HG03432 (cell line): Measurements from ENCODE around the gene NR3C1.

Experiments
- ATAC-seq: cut with Tn5 transposase; IDR thresholded peaks from one replicate; pipeline ENCODE4 v1.9.1; 2021; ENCODE audit warnings: mild to moderate bottlenecking, moderate library complexity; ENCODE audit not compliant: unreplicated experiment

Gene NR3C1

DNA sequence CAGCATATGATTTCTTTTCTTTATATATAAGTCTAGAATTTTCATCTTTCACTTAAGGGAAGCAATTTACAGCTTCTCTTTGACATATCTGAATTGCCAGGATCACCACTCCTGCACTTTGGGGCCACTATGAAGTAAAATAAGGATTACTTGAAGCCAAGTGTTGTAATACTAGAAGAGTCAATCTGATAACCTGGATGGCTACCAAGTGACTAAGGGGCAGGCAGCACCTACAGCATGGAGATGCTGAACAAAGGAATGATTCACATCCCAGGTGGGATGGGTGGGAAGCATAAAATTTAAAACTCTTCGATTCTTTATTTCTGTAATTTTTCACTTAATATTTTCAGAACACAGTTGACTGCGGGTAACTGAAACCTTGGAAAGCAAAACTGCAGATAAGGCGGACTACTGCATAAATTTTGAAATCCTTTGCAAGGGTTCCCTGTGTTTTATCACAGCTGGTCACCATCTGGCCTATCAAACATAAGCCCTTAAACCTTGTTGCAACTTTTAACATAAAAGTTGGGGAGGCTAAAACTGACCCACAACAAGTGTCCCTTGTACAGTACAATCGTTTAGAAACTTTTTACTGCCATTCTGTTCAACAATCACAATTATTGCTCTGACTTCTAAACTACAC is 31.2 kb downstream of the NR3C1 start:
- ATAC-seq: no peak

DNA sequence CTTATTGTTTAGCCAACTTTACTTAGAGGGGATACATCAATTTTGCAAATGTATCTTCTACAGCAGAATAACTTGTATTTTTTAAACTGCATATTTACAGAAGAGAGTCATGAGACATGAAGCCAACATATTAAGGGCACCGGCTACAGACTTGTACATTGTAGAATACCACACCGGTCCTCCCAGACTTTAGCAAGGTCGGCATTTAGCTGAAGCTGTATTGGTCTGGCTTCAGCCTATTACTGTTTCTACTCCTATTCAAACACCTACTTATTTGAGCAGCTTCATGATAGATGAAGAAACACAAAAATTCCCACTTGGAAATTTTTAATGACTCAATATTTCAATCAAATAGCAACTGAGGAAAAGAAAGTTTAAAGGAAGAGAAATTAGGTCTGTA is 33.0 kb downstream of the NR3C1 start:
- ATAC-seq: no peak

DNA sequence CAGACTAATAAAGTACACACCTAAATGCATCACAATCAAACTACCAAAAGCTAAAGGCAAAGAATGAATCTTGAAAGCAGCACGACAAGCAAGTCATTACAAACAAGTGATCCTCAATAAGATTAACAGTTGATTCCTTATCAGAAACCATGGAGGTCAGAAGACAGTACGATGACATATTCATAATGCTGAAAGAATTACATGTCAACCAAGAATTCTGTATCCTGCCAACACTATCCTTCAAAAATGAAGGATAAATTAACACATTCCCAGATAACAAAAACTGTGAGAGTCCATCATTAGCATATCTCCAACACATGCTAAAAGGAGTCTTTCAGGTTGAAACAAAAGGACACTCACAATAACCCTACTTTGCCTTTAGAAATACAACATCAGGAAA is 39.4 kb downstream of the NR3C1 start:
- ATAC-seq: no peak

DNA sequence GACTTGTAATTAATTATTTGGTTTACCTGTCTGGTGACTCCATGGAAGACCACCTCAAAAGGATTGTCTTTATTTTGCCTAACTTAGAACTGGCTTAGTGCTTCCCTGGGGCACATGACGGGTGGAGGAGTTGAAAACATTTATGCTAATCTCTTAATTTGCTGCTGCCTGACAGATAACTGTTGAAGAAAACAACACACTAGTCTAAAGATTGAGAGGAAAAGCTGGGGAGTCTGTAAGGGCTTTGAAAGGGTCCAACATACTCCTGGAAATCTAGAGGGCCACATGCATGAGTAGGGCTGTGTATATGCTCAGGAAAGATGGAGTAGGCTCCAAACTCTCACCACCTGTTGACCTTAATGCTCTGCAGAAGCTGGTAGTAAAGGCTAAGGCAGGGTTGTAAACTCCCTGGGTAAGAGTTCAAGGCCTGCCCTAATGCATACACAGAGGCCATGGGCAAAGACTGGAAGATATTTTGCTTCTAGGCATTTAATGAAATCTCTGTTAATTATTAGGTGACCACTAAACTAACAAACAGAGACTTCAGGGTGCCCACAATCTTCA is 40.7 kb downstream of the NR3C1 start:
- no peak for ATAC-seq

DNA sequence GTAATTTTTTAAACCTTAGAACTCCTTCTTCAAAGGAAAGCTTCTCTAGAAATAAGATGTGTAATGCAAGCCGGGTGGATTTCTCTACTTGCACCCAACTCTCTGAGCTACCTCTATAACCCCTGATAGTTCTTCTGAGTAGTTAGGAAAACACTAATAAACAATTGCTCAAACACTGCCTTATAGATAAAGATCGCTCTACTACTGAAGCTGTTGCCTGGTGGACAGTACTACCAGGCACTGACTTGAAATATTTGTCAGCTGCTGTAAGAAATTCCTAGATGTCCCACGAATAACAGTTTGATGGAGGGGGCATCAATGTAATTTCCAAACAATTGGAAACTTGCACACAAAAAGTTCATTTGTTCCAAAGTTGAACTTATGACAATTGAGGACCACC is 42.0 kb downstream of the NR3C1 start:
- ATAC-seq: no peak

DNA sequence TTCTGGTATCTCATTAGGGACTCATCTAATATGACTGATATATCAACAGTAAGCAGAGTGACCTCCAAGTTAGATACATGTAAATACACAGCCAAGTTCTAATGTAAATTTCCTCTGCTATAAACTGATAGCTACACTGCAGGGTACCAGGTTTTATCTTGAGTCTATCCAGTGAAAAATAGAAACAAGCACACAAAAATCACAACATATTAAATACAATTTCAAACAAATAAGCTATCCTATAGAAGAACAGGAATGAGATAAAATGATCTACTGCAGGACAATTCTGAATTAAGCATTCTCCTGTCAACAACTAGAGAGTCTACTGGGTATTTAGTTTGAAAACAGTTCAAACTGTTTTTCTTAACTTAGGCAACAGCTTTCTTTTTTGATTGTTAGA is 42.7 kb downstream of the NR3C1 start:
- no peak for ATAC-seq

DNA sequence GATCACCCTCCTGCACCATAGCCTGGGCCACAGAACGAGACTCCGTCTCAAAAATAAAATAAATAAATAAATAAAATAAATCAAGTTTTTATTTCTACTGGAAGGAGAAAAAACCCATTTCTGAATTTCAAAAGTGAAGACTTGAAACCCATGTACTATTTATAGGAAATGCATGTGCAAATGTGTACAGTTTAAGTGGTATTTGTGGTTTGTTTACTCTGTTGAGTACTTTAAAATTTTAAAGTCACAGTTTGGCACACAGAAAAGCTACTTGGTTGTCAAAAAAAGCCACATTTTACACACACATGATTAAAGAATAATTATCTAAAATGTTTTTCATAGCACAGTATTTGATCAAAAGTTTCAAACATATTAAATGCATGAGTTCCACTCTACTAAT is 43.6 kb downstream of the NR3C1 start:
- ATAC-seq: no peak

DNA sequence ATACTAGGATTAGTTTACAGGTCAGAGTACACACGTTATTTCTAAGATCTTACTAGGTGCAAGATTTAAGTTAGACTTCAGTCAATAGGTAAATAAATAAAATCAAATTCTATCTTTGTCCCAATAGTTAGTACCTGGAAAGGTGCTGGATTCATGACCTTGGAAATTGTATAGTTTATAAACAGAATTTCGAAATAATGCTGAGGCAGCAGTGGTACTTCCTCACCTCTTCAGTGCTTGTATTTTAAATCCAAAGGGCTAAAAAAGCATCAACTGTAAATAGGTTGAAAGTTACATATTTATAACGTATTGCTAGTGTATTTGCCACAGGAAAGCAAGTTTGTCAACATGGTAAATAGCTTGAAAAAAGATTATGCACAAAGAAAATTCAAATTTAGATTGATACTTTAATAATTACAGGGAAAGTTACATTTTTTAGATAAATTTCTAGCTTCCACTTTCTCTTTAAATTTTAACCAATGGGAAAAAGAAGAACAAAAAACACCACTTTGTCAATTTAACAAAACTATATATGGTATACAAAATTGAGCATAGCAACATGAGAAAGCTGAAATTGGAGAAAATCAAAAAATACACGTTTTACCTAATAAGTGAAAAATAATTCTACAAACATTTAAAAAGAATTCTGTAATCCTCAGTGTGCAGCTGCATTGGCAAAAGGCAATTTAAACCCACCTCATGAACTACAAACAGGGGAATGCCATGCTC is 46.5 kb downstream of the NR3C1 start:
- no peak for ATAC-seq

DNA sequence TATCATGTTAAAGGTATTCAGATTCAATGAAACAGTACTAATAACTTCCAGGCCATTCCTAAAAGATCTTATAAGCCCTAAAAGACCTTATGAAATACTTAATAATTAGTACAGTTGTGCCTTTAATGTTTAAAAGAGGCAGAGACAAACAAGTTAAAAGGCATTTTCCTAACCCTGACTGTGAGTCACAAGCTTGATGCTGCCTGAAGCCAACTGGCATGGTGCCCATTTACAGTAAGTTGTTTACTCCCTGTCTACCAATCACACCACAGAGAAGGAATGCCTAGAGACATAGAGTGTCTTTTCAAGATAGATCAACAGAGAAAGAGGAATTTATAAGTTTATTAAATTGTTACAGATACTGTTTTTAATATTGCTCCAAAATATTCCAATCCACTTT is 47.8 kb downstream of the NR3C1 start:
- no peak for ATAC-seq

DNA sequence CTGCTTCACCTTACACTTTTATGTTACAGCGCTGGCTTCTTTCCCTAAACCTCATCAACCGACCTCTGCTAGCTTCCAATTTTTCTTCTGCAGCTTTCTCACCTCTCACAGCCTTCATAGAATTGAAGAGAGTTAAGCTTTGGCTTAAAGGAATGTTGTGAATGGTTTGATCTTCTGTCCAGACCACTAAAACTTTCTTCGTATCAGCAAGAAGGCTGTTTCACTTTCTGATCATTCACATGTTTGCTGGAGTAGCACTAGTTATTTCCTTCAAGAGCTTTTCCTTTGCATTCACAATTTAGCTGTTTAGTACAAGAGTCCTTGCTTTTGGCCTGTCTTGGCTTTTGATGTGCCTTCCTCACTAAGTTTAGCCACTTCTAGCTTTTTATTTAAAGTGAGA is 49.5 kb downstream of the NR3C1 start:
- ATAC-seq: no peak

DNA sequence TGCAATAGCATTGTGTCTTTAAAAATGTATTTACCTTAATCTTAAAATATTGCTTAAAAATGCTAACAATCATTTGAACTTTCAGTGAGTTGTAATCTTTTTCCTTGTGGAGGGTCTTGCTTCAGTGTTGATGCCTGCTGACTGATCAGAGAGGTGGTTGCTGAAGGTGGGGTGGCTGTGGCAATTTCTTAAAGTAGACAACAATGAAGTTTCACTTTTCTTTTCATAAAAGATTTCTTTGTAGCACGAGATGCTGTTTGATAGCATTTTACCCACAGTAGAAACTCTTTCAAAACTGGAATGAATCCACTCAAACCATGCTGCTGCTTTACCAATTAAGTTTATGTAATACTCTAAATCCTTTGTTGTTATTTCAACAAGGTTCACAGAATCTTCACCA is 50.8 kb downstream of the NR3C1 start:
- ATAC-seq: no peak

DNA sequence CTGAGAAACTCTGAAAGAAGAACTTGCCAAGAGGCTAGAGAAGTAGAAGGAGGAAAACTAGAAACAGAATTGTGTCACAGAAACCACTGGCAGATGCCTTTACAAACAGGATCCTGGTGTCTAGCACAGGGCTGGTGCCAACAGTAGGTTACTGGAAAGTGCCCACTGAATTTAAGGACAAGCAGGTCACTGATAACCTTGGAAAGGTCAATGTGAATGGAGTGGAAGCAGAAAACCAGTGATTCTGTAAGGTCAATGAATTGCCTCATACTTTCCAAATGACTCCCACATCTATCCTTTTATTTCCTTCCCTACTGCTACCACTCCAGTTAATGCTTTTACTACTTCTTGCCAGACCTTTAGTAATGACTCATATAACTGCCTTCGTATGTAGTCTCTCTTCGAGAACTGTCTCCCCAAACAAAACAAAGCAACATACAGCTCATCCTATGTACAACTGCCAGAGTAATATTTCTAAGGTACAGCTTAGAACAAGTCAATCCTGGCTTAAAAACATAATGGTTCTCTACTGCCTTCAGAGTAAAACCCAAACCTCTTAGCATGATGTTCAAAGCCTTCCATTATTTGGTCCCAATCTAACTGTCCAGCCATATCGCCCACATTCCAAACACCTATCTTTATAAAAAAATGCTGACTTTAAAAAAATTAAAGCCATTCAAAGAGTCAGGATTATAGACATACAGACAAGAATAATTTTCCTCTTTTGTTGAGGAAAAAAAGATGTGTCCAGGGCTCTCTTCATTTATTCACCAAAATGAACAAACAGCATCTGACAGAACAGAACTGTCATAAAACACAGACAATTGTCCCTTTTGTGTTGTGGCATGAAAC is 52.5 kb downstream of the NR3C1 start:
- peak; percentile 44 for ATAC-seq

DNA sequence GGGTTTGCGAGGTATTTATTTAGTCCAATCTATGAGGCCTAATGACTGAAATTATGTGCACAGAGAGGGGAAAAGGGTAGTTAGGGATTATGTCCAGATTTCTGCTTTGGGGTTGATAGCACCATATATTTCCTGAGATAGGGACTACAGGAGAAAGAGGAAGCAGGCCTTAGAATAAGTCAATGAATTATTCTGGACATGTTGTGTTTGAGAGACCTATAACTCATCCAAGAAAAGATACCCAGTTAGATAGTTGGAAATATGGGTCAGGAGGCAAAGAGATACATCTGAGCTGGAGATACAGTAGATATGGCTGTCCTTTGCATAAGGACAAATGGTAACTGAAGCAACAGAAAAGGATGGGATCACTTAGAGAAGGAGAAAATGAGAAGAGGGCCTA is 53.1 kb downstream of the NR3C1 start:
- ATAC-seq: no peak

DNA sequence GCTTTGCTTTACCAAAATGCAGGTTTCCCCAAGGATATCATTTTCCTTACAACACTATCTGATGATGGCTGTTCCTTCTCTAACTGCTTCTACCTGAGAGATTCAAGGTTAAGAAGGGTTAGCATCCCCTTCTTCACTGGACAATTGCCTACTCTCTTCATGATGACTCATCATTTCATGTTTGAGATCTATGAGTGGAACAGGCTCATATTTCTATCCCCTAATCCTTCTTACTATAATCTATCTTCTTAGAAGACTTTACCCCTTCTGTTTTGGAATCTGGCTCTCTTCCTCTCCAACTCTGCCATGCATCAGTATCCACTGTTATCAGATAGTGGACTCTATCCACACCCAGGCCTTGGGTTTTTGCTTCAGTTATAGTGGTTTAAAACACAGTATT is 54.3 kb downstream of the NR3C1 start:
- ATAC-seq: no peak

DNA sequence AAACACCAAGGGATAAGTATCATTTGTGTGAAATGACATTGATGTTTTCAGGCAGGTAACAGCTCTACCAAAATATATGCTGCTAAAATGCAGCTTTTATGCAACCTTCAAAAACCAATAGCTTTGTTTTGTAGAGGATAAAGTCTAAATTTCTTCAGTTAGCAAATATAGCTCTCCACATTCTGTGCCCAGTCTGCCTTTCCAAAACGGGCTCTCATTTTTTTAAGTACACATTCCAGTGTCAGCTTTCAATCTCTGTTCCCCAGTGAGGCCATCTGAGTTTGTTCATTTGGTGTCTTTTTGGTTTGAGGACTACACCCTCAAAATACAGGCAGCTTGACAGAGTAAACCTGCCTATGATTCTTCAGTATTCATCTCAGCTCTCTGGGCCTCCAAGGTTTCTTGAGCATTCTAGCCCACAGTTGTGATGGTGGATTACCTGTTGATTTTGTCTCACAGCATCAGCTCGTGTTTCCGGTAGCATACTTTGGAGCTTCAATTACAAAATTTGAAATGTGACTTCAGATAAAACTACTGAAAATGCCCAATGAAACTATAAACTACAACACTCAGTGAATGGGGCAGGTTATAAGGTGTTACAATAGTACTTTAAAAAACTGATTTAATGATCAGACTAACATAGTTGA is 55.7 kb downstream of the NR3C1 start:
- ATAC-seq: no peak

DNA sequence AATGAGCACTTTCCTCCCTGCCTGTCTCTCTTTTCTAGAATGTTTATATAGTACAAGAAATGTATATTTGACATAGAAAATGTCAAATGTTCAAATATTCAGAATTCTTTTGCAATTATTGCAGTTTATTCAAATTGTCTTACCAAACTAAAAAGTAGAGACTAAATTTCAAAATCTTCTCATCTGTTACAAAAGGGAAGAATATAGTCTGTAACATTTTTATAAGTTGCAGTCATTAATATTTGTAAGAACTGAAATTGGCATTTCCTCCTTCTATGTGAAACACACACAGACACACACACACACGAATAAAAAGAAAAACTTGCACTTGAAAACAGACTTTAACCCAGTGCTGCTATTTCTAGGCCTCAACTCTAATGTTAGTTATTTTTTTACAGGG is 56.4 kb downstream of the NR3C1 start:
- no peak for ATAC-seq

DNA sequence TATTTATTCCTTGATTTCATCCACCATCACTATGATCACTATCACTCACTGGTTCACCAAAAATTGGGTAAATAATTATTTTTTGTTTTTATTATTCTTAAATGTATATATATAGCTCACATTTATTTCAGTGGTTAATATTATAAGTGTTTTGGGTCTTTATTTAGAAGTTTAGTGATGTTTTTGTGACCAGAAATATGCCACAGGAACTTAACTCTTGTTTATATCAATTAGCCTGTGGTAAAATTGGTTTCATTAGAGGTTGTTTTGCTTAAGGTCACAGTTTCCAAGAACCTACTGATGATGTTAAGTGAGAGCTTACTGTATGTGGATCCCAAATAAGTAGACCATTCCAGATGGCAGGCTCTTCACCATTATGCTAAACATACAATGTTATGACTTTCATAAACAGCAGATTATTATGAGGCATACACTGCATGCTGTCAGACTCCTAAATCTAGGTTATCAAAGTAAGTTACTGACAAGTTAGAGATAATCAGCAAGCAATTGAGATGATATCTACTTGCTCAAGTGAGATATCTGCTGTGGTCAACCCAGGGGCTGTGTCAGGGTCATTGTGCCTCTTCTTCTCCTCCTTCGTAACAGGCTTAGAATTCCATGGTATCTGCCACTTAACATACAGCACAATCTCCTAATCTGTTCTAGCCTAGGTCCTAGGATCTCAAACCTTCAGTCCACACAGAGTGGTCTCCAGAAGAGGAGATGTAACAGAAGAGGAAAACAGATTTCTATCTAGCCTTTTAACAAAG is 57.6 kb downstream of the NR3C1 start:
- ATAC-seq: no peak

DNA sequence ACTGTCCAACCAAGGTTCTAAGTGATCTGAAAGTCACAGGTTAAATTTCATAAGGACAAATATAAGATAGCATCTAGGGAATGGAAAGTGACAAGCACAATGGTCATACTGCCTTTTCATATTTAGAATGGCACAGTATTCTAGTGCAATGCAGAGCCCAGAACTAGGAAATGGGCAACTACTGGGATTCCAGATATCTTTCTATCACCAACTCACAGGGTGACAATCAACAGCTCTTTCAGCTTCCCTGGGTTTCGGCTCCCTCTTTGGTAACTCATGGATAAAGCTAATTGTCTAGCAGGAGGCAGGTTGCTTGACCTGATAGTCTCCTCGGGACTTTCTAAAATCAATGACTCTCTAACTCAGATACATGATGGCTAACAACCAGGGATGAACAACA is 60.4 kb downstream of the NR3C1 start:
- no peak for ATAC-seq

DNA sequence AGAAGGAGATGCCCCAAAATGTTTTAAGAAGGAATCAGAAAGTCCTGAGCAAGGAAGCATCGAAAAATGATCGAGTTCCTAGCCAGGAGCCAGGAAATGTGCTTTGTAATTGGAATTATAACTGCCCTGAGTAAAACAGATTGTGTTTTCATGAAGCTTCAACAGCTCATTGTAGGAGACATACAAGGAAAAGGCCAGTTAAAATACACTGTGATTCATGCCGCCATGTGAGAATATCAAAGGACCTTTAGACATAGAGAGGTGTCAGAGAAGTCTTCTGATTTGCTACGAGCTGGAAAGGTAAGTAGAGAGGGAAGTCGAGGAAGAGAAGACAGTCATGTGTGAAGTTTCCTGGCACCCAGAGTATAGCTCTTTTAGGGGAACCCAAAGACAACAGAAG is 60.9 kb downstream of the NR3C1 start:
- no peak for ATAC-seq

DNA sequence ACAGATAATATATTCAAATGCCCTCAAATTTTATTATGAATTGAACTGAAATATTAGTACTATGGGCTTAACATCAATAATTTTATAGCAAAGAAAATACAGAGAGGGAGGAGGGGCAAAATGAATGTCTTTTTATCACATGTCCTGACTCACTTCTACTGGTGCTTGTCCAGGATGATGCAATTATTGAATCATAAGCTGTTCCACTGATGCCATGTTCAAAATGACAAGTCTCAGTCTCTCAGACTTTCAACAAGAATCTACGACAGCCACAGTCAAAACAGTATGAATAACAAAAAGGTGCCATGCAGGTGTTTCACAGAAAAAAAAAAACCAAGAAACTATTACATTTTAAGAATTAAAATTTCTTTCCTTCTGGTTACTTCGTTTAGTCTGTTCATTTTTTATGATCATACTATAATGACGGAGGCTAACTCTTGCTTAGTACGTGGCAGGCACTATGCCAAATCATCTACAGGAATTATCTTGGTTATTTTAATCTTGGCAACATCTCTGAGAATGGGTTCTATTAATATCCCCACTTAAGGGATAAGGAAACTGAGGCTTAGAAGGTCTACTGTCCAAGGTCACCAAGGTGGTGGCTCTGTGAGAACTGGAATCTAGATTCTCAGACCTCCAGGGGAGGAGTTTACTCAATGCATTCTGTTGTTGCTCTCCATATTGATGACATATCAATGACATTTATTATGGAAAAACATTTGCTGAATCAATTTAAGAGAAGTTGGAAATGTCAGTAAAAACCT is 61.5 kb downstream of the NR3C1 start:
- no peak for ATAC-seq
